Endothelial cell (in vitro differentiated cells): ENCODE data around the gene TMEM106B. TPM values are rescaled to one million over a fixed set of nuclear protein-coding genes. Genes with fewer than 3 reads are reported as not detected.
"Not testable (repeated sequence)": the region's sequence is repeated elsewhere in the genome, so short reads cannot be mapped to it uniquely, and the experiment has no call there.

Experiments used
- DNase-seq: peaks from one replicate; pipeline ENCODE4 v3.0.0; 2021; ENCODE audit warnings: low spot score
- H3K27ac Mint-ChIP-seq: one replicate; pipeline ENCODE4 v1.8.0; 2021; ENCODE audit warnings: mixed read lengths, inconsistent platforms; ENCODE audit not compliant: unreplicated experiment
- H3K27me3 Mint-ChIP-seq: one replicate; pipeline ENCODE4 v1.8.0; 2021; ENCODE audit warnings: mild to moderate bottlenecking, moderate library complexity, mixed read lengths, inconsistent platforms; ENCODE audit not compliant: unreplicated experiment
- H3K36me3 Mint-ChIP-seq: one replicate; pipeline ENCODE4 v1.8.0; 2021; ENCODE audit warnings: mild to moderate bottlenecking, low read depth, mixed read lengths, inconsistent platforms; ENCODE audit not compliant: unreplicated experiment
- H3K4me1 Mint-ChIP-seq: one replicate; pipeline ENCODE4 v1.8.0; 2021; ENCODE audit warnings: mild to moderate bottlenecking, mixed read lengths, inconsistent platforms; ENCODE audit not compliant: unreplicated experiment
- H3K4me3 Mint-ChIP-seq: one replicate; pipeline ENCODE4 v1.8.0; 2021; ENCODE audit warnings: mild to moderate bottlenecking, mixed read lengths, inconsistent platforms; ENCODE audit not compliant: unreplicated experiment
- H3K9me3 Mint-ChIP-seq: one replicate; pipeline ENCODE4 v1.8.0; 2021; ENCODE audit warnings: mixed read lengths, inconsistent platforms; ENCODE audit not compliant: unreplicated experiment
- CTCF ChIP-seq: fragments of 200-600 bp; sonication (generic); IDR thresholded peaks from one replicate; pipeline ENCODE4 v1.5.0; 2021; ENCODE audit warnings: antibody characterized with exemption; ENCODE audit not compliant: unreplicated experiment
- total RNA-seq: library from RNA; stranded (reverse); fragmentation: NEBNext Ultra II Directional; extraction: Animal tissue kit (Norgen Biotek cat#: 25700); gene quantifications from one replicate; pipeline ENCODE4 v1.2.1, GENCODE V29; 2021; ENCODE audit not compliant: unreplicated experiment

Gene TMEM106B
- total RNA-seq, 1 donor from 2014 or later: 23.2 TPM

- Mint-ChIP-seq H3K4me3 (no peak overlapping the region), H3K36me3 (peaks cover 8% of the 10 kb centered on the region), H3K9me3 (no peaks in the 10 kb centered on the region), H3K27ac (no peak overlapping the region), H3K27me3 (peaks cover 2% of the 10 kb centered on the region), H3K4me1 (peaks cover 8% of the 10 kb centered on the region)
- DNase-seq: no peak
- no peak for TF ChIP-seq CTCF
These were observed 6.2 kb downstream of the TMEM106B start for GRCh38 chr7:12217311-12217710.

- H3K4me3 Mint-ChIP-seq: no peak overlapping the region
- no peaks in the 10 kb centered on the region for H3K9me3 Mint-ChIP-seq
- H3K36me3 Mint-ChIP-seq: peaks cover 22% of the 10 kb centered on the region
- peaks cover 8% of the 10 kb centered on the region for H3K4me1 Mint-ChIP-seq
- TF ChIP-seq CTCF: no peak
- no peak for DNase-seq
- no peak overlapping the region for H3K27ac Mint-ChIP-seq
- no peaks in the 10 kb centered on the region for H3K27me3 Mint-ChIP-seq
These were observed 9.4 kb downstream of the TMEM106B start for GRCh38 chr7:12220389-12221046.

GRCh38 chr7:12221414-12221813 is 10.3 kb downstream of the TMEM106B start:
- Mint-ChIP-seq H3K36me3 (peaks cover 27% of the 10 kb centered on the region), H3K27me3 (no peaks in the 10 kb centered on the region)

GRCh38 chr7:12222889-12223579 is 11.9 kb downstream of the TMEM106B start:
- Mint-ChIP-seq H3K9me3 (no peaks in the 10 kb centered on the region), H3K36me3 (peaks cover 25% of the 10 kb centered on the region), H3K4me1 (peaks cover 8% of the 10 kb centered on the region), H3K4me3 (no peak overlapping the region), H3K27ac (no peak overlapping the region), H3K27me3 (no peaks in the 10 kb centered on the region)
- no peak for DNase-seq
- no peak for TF ChIP-seq CTCF

More at GRCh38 chr7:12221414-12221813, 10.3 kb downstream of the TMEM106B start:
- no peaks in the 10 kb centered on the region for H3K9me3 Mint-ChIP-seq
- no peak overlapping the region for H3K27ac Mint-ChIP-seq
- TF ChIP-seq CTCF: no peak
- H3K4me3 Mint-ChIP-seq: no peak overlapping the region
- DNase-seq: no peak
- peaks cover 8% of the 10 kb centered on the region for H3K4me1 Mint-ChIP-seq

GRCh38 chr7:12225017-12225416 is 13.9 kb downstream of the TMEM106B start:
- Mint-ChIP-seq H3K36me3 (peaks cover 24% of the 10 kb centered on the region), H3K4me3 (peak overlapping the region; percentile 78)
- H3K9me3 Mint-ChIP-seq, H3K27ac Mint-ChIP-seq, H3K27me3 Mint-ChIP-seq, DNase-seq, H3K4me1 Mint-ChIP-seq: not testable (repeated sequence)
